Kidney (tissue), 14 donors: ENCODE results near the gene ZDHHC14. TPM values are rescaled to one million over a fixed set of nuclear protein-coding genes. Genes with fewer than 3 reads are reported as not detected.

Source experiments
- DNase-seq, 5 donors: peaks; one replicate each; pipeline ENCODE4 v3.0.0-alpha.2; 2013 to 2020
- FAIRE-seq: peaks from 2 replicates; lab custom pipeline; 2012; peaks lifted over from hg19 to GRCh38; lab: Jason Lieb, UNC
- H3K27ac ChIP-seq, 2 donors: one replicate each; pipeline ENCODE4 v1.7.0; 2013; ENCODE audit warnings: low read depth in 2 of 2, low read length in 2 of 2, inconsistent platforms in 1 of 2
- H3K27me3 ChIP-seq: one replicate; pipeline ENCODE4 v1.7.1; 2013; ENCODE audit warnings: low read length, inconsistent platforms; ENCODE audit not compliant: control insufficient read depth, insufficient read depth
- H3K36me3 ChIP-seq, 3 donors: one replicate each; pipeline versions ENCODE4 v1.7.0 to v1.7.1; 2013; ENCODE audit warnings: low read length in 3 of 3, control low read depth in 1 of 3, inconsistent platforms in 1 of 3; ENCODE audit not compliant: insufficient read depth in 3 of 3, control insufficient read depth in 2 of 3
- H3K4me1 ChIP-seq, 3 donors: one replicate each; pipeline versions ENCODE4 v1.7.0 to v1.7.1; 2013; ENCODE audit warnings: low read length in 3 of 3, inconsistent platforms in 1 of 3, low read depth in 1 of 3; ENCODE audit not compliant: control insufficient read depth in 2 of 3, insufficient read depth in 2 of 3
- H3K4me3 ChIP-seq, 3 donors: one replicate each; pipeline versions ENCODE4 v1.7.0 to v1.8.1; 2013; ENCODE audit warnings: low read length in 3 of 3, control low read depth in 1 of 3, inconsistent platforms in 1 of 3
- H3K9ac ChIP-seq, 3 donors: one replicate each; pipeline versions ENCODE4 v1.7.0 to v1.7.1; 2013; ENCODE audit warnings: low read length in 3 of 3, control low read depth in 1 of 3, inconsistent platforms in 1 of 3
- H3K9me3 ChIP-seq, 3 donors: one replicate each; pipeline versions ENCODE4 v1.7.0 to v1.7.1; 2013; ENCODE audit warnings: low read length in 3 of 3, control low read depth in 1 of 3, inconsistent platforms in 1 of 3; ENCODE audit not compliant: control insufficient read depth in 2 of 3, insufficient read depth in 1 of 3
- CTCF ChIP-seq: IDR thresholded peaks from 3 replicates; pipeline ENCODE4 v1.5.1; 2012; ENCODE audit warnings: mild to moderate bottlenecking, moderate library complexity, borderline replicate concordance; ENCODE audit not compliant: insufficient read depth; ENCODE audit errors: extremely low read depth
- intact Hi-C: fragments of 100-400 bp; cut with DNase I; formaldehyde crosslinking; loops from one replicate; pipeline ENCODE4 v1.11.1; 2022
- polyA plus RNA-seq: library from polyadenylated mRNA; stranded (reverse); fragments of 350-450 nt; fragmentation: Illumina TruSeq; extraction: RNeasy Lipid Tissue Mini Kit (QIAGEN cat#74804); gene quantifications from one replicate; pipeline ENCODE4 v1.2.3, GENCODE V29; 2014; ENCODE audit warnings: low read depth, low replicate concordance; ENCODE audit not compliant: insufficient read depth
- total RNA-seq: library from RNA; stranded (reverse); fragmentation: NEBNext Ultra II Directional; extraction: Animal tissue kit (Norgen Biotek cat#: 25700); gene quantifications from one replicate; pipeline ENCODE4 v1.2.1, GENCODE V29; 2021
- donor health status: control.
- donor health status: control.
- donor health status: control.
- donor health status: control.
- donor health status: control.
- donor health status: DM: yes; HTN: yes; CAD: no.
- donor health status: Normal renal cell carcinoma (clear cell type).

Gene ZDHHC14
- total and polyA plus RNA-seq, 2 donors from 2014 or later: 13.5 to 26.7 TPM

DNA sequence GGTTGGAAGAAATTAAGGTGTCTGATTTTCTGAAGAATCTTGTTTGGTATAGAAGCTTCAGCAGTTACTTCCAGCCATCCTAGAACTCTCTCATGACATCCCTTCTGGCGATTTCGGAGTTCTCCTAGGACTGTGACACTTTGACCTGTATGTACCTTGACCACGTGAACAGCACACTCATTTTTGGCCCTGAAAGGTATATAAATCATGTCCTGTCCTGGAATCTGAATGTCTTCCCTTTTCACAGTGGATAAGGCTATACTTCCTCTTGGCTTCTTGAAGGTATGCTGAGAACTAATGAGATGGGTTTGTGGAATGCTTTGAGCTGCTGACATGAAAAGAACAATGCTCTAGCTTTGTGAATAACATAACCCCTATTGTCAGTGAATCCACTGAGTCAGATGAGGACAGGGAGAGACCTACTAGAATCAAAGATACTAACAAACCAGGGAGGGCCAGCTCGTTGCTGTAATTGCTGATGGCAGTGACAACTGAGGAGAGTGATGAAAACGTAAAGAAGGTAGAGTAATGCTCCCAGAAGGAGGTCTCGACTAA lies 6.0 kb upstream of the ZDHHC14 start:
- FAIRE-seq: no peak
- Histone ChIP-seq H3K4me3 (no peak overlapping the region), H3K9ac (no peak overlapping the region), H3K27ac (no peak overlapping the region), H3K36me3 (no peaks in the 10 kb centered on the region), H3K9me3 (no peaks in the 10 kb centered on the region), H3K27me3 (no peaks in the 10 kb centered on the region), H3K4me1 (peaks cover 0 to 4% (median 0%) of the 10 kb centered on the region in 3 donors)
- intact Hi-C loops: no loop called here
- TF ChIP-seq CTCF: no peak
- DNase-seq: no peak

- no peak for FAIRE-seq
- no peak for DNase-seq
- intact Hi-C loops: no loop called here
- Histone ChIP-seq H3K9me3 (no peaks in the 10 kb centered on the region), H3K9ac (no peak overlapping the region), H3K27me3 (no peaks in the 10 kb centered on the region), H3K27ac (no peak overlapping the region), H3K4me1 (peaks cover 0 to 4% (median 0%) of the 10 kb centered on the region in 3 donors), H3K4me3 (no peak overlapping the region), H3K36me3 (no peaks in the 10 kb centered on the region)
- TF ChIP-seq CTCF: no peak
These were observed 4.7 kb upstream of the ZDHHC14 start for GRCh38 chr6:157376241-157376640.

DNA sequence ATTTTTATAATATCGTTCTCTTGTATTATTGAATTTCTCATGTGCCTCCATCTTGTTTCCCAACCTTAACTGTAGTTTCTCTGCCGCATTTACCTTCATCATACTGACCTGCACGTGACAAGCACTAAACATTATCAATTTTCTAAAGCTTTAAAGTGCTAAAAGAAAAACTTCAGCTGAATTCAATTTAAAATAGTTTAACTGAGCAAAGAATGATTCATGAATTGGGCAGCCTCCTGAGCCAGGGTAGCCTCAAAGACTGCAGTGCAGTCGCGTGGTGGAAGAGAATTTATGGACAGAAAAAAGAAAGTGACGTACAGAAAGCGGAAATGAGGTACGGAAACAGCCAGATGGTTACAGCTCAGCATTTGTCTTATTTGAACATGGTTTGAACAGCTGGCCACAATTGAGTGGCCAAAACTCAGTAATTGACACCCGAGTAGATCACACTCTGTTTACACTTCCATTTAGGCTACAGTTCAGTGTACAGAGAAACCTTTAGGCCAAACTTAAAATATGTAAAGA lies 4.2 kb upstream of the ZDHHC14 start:
- H3K9ac ChIP-seq: no peak overlapping the region
- no peaks in the 10 kb centered on the region for H3K27me3 ChIP-seq
- DNase-seq (no peak), FAIRE-seq (no peak)
- H3K9me3 ChIP-seq: no peaks in the 10 kb centered on the region
- H3K4me3 ChIP-seq: no peak overlapping the region
- H3K27ac ChIP-seq: no peak overlapping the region
- TF ChIP-seq CTCF: no peak
- peaks cover 0 to 4% (median 0%) of the 10 kb centered on the region in 3 donors for H3K4me1 ChIP-seq
- no peaks in the 10 kb centered on the region for H3K36me3 ChIP-seq
- intact Hi-C loops: no loop called here
